Measurements from ENCODE around the gene CLK3.

DNA sequence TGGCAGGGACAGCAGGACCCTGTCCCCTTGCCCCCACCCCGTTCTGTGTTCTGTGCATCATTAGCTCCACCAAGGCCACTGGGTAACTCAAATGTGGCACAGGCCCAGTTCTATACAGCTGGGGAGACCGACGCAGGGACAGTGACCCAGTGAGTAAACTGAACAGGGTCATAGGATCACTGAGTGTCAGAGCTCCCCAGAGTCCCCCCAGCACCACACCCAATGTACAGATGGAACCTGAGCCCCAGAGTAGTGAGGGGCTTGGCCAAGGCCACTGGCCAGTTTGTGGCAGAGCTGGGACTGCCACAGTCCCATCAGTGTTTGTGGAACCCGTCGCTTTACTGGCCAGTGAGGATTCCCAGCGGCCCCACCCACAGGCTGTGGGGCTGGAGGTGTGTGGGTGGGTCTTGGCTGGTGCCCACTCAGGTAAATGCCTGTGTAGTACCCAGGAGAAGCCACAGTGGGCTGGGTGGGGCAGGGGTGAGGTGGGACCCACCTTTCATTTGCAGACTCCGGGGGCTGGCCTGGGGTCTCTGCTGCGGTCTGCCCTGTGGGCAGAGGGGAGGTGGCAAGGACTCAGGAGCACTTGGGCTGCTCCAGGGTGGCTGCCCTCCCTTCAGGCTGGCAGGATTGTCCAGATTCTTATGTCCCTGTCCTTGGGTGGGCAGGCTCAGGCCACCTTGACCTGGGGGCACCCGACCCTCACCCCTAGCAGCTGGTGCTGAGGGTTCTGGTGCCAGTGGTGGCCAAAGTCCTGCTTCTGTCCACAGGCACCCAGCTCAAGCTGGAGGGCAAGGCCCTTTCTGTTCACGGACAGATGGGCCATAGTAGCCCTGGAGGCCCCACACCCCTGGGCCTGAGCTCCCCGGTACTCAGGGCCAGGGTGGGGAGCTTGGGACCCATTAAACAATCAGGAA, 11.6 kb upstream of the CLK3 start:
- TF ChIP-seq, protein P1, sequence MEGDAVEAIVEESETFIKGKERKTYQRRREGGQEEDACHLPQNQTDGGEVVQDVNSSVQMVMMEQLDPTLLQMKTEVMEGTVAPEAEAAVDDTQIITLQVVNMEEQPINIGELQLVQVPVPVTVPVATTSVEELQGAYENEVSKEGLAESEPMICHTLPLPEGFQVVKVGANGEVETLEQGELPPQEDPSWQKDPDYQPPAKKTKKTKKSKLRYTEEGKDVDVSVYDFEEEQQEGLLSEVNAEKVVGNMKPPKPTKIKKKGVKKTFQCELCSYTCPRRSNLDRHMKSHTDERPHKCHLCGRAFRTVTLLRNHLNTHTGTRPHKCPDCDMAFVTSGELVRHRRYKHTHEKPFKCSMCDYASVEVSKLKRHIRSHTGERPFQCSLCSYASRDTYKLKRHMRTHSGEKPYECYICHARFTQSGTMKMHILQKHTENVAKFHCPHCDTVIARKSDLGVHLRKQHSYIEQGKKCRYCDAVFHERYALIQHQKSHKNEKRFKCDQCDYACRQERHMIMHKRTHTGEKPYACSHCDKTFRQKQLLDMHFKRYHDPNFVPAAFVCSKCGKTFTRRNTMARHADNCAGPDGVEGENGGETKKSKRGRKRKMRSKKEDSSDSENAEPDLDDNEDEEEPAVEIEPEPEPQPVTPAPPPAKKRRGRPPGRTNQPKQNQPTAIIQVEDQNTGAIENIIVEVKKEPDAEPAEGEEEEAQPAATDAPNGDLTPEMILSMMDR (IDR thresholded peaks at IDR 0.05; ENCODE audit: insufficient read depth, low read depth, low read length), result no peak
- no peak for TF ChIP-seq EZH2 (IDR thresholded peaks at IDR 0.05; ENCODE audit: insufficient read depth, low read length)
